ENCODE measurements around the gene RBM34. TPM values are rescaled to one million over a fixed set of nuclear protein-coding genes. Genes with fewer than 3 reads are reported as not detected.
"Not testable (repeated sequence)": the region's sequence is repeated elsewhere in the genome, so short reads cannot be mapped to it uniquely, and the experiment has no call there.

The RBM34 gene
- total RNA-seq, 1 experiment from 2014 or later, result 82.7 TPM

- not testable (repeated sequence) for DNase-seq (ENCODE audit: low read depth)
Measured at GRCh38 chr1:235092415-235092814, 68.6 kb downstream of the RBM34 start.

GRCh38 chr1:235092045-235092406, 69.0 kb downstream of the RBM34 start:
- not testable (repeated sequence) for DNase-seq (ENCODE audit: low read depth)

DNA sequence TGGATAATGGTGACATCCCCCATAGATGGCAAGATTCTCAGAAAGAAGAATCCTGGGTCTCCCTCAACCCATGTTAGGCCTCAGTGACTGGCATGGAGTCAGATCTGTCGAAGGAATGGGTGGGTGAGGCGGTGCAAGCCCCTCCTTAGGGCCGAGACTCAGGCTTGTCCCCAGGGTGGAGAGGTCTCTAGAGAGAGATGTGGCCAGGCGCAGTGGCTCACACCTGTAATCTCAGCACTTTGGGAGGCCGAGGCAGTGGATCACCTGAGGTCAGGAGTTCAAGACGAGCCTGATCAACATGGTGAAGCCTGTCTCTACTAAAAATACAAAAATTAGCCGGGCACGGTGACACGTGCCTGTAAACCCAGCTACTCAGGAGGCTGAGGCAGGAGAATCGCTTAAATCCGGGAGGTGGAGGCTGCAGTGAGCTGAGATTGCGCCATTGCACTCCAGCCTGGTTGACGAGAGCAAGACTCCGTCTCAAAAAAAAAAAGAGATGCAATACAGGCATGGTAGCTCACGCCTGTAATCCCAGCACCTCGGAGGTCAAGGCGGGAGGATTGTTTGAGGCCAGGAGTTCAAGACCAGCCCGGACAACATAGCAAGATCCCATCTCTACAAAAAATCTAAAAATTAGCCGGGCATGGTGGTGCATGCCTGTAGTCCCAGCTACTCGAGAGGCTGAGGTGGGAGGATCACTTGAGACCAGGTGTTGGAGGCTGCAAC, 69.6 kb downstream of the RBM34 start:
- DNase-seq (ENCODE audit: low read depth), result not testable (repeated sequence)

DNA sequence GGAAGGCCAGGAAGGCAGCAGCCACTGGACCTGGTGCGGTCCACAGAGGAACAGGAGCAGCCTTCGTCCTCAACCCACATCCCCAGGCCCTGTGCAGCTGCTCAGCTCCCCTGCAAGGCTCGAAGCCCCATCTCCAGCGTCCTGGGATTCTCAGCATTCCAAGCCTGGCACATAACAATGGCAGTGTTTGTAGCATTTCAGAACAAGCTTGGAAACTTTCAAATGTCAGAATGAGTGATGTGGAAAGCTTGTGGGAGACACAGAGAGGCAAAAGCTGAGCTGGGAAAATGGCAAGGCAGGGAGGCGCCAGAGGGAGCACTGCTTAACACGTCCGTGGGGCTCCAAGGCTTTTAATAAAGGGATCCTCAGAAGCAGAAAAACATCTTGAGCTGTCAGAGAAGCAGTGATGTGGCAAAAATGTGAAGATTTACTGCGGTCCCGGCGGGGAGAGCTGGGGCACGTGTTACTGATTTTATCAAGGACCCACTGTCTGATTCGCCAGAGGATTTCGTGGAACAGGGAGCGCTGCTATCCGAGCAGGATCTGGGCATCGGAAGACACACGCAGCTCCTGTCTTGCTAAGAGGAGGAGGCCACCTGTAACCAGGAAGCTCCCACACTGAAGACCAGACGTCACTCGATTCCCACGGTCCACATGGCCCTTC, 70.5 kb downstream of the RBM34 start:
- peak; percentile 88 for DNase-seq (ENCODE audit: low read depth)

- DNase-seq (ENCODE audit: low read depth), result no peak
Measured at GRCh38 chr1:235088907-235089306, 72.1 kb downstream of the RBM34 start.

DNA sequence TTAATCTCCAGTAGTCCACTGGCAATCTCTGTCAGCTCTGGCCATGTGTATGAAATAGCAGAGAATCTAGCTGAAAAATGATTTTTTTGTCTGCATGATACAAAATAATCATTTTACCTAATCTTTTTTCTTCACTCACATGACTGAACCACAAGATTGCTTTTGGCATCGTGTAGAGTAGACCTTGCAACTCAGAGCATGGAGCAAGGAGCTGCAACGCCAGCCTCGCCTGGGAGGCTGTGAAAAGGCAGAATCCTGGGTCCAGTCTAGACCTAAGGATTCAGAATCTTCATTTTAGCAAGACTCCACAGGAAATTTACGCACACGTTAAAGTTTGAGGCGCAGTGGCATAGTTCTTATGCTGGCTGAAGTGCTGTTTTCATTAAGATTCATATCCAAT, 72.6 kb downstream of the RBM34 start:
- DNase-seq (ENCODE audit: low read depth), result no peak

DNA sequence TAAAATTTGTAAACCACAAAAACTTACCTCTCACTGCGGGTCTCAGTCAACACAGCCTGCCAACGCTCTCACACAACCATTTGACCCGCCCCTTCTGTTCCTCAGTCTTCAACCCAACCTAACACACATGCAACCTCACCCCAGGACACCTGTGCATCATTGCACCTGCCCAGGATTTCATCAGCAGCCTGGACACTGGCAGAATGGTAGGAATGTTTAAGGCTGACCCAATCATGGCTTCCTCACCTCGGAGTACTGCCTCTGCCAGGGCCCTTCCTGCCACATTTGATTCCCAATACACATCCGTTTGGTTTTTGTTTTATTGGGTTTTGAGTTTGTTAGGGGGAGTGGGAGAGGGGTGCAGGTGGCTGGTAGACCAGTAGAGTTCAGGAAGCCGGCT, 73.1 kb downstream of the RBM34 start:
- no peak for DNase-seq (ENCODE audit: low read depth)

- DNase-seq (ENCODE audit: low read depth), result not testable (repeated sequence)
Measured at GRCh38 chr1:235085411-235086117, 75.5 kb downstream of the RBM34 start.

Other genes with a start within 250 kb of the RBM34 start
- gene TOMM20, start 32.4 kb downstream of the RBM34 start, total RNA-seq (2014; rRNA removed; shearing (Covaris generic)), result 44.5 and 72.8 TPM in 2 replicates
- gene ARID4B, start 166.9 kb upstream of the RBM34 start, total RNA-seq (2014; rRNA removed; shearing (Covaris generic)), result 12.8 and 17.0 TPM in 2 replicates
- 30.7 and 42.8 TPM in 2 replicates for gene GGPS1, start 167.3 kb upstream of the RBM34 start, total RNA-seq (2014; rRNA removed; shearing (Covaris generic))
- 20.8 and 30.3 TPM in 2 replicates for gene TBCE, start 206.2 kb upstream of the RBM34 start, total RNA-seq (2014; rRNA removed; shearing (Covaris generic))